ENCODE measurements around the gene NEUROD2.

- TF ChIP-seq CTCF (IDR thresholded peaks at IDR 0.05) = no peak
- TF ChIP-seq EP300 (IDR thresholded peaks at IDR 0.05) = no peak
- no peak for TF ChIP-seq POLR2A (IDR thresholded peaks at IDR 0.05)
- no peak for TF ChIP-seq POLR2AphosphoS5 (IDR thresholded peaks at IDR 0.05)
These were observed 35.6 kb downstream of the NEUROD2 start for GRCh38 chr17:39572121-39572520.
